GM23338 (cell line): Measurements from ENCODE around the gene CEP72. TPM values are rescaled to one million over a fixed set of nuclear protein-coding genes. Genes with fewer than 3 reads are reported as not detected.

Experiments
- polyA plus RNA-seq: library from polyadenylated mRNA; unstranded; fragments of >200 nt; fragmentation: Nextera tagmentation; extraction: Ambion mirVana; gene quantifications from 2 replicates; pipeline ENCODE4 v1.2.1, GENCODE V29; 2016
- total RNA-seq: library from RNA; depleted of rRNA; stranded (reverse); fragments of >200 nt; shearing (Covaris generic); gene quantifications from 2 replicates; pipeline ENCODE4 v1.2.3, GENCODE V29; 2014; rRNA removed

The CEP72 gene
- total and polyA plus RNA-seq, 2 experiments from 2014 or later = 15.5 to 27.1 TPM

Other genes starting within 250 kb of the CEP72 start
- 24.2 and 31.6 TPM in 2 replicates for gene EXOC3, start 169.2 kb upstream of the CEP72 start, total RNA-seq
- gene EXOC3, start 169.2 kb upstream of the CEP72 start, polyA plus RNA-seq = 13.4 and 13.8 TPM in 2 replicates
- gene SLC9A3, start 87.9 kb upstream of the CEP72 start, total RNA-seq = 2.2 and 3.1 TPM in 2 replicates
- 0.39 and 0.75 TPM in 2 replicates for gene SLC9A3, start 87.9 kb upstream of the CEP72 start, polyA plus RNA-seq
- gene TPPP, start 81.0 kb downstream of the CEP72 start, total RNA-seq = 1.4 and 1.8 TPM in 2 replicates
- gene TPPP, start 81.0 kb downstream of the CEP72 start, polyA plus RNA-seq = 0.38 and 0.48 TPM in 2 replicates
- gene ZDHHC11B, start 172.4 kb downstream of the CEP72 start, total RNA-seq = 1.2 and 1.3 TPM in 2 replicates
- gene ZDHHC11B, start 172.4 kb downstream of the CEP72 start, polyA plus RNA-seq = 0.83 and 0.89 TPM in 2 replicates
- 21.8 and 29.1 TPM in 2 replicates for gene ZDHHC11, start 238.6 kb downstream of the CEP72 start, total RNA-seq
- 5.1 and 8.0 TPM in 2 replicates for gene ZDHHC11, start 238.6 kb downstream of the CEP72 start, polyA plus RNA-seq